Activated T-helper 1 cell treated with anti-CD3 and anti-CD28 coated beads, Interleukin-12 subunit alpha, Interleukin-12 subunit beta, Interleukin-2, Interleukin-4 antibody, amounts not matched to agents 30 ng/mL and 10 ng/mL and 1 ng/mL, durations not matched to agents 14 hours and 24 hours and 36 hours (primary cell): Measurements from ENCODE around the gene PPIL4. TPM values are rescaled to one million over a fixed set of nuclear protein-coding genes. Genes with fewer than 3 reads are reported as not detected.
"Not testable (repeated sequence)": the region's sequence is repeated elsewhere in the genome, so short reads cannot be mapped to it uniquely, and the experiment has no call there.

ENCODE experiments used
- DNase-seq: peaks from one replicate; pipeline ENCODE4 v3.0.0; 2021; ENCODE audit warnings: low spot score
- H3K27ac Mint-ChIP-seq: one replicate; pipeline ENCODE4 v1.8.0; 2021; ENCODE audit warnings: mild to moderate bottlenecking, mixed read lengths
- H3K27me3 Mint-ChIP-seq: one replicate; pipeline ENCODE4 v1.8.0; 2022; ENCODE audit warnings: mild to moderate bottlenecking, moderate library complexity, mixed read lengths; ENCODE audit not compliant: insufficient read depth
- H3K36me3 Mint-ChIP-seq: one replicate; pipeline ENCODE4 v1.8.0; 2021; ENCODE audit warnings: low read depth, mixed read lengths
- H3K4me1 Mint-ChIP-seq: one replicate; pipeline ENCODE4 v1.8.0; 2021; ENCODE audit warnings: low read depth, mixed read lengths
- H3K4me3 Mint-ChIP-seq: one replicate; pipeline ENCODE4 v1.8.0; 2021; ENCODE audit warnings: mild to moderate bottlenecking, moderate library complexity, mixed read lengths
- H3K9me3 Mint-ChIP-seq: one replicate; pipeline ENCODE4 v1.8.0; 2021; ENCODE audit warnings: mixed read lengths
- intact Hi-C: fragments of 100-400 bp; cut with micrococcal nuclease; formaldehyde crosslinking; loops from one replicate; pipeline ENCODE4 v1.15.1; 2024
- total RNA-seq: library from RNA; stranded (reverse); gene quantifications from 2 replicates; pipeline ENCODE4 v1.2.3, GENCODE V29; 2022

The PPIL4 gene
- total RNA-seq, 1 donor from 2014 or later = 25.0 TPM

DNA sequence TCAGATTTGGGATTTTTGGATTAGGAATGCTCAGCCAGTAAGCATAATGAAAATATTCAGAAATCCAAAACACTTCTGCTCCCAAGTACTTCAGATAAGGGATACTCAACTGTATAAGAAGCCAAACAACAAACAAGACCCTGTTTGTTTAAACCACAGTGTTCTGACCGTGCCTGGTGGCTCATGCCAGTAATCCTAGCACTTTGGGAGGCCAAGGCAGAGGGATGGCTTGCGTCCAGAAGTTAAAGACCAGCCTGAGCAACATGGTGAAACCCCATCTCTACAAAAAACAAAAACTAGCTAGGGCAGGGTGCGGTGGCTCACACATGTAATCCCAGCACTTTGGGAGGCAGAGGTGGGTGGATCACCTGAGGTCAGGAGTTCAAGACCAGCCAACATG lies 85.6 kb downstream of the PPIL4 start:
- H3K4me3 Mint-ChIP-seq, H3K27ac Mint-ChIP-seq, H3K27me3 Mint-ChIP-seq, H3K9me3 Mint-ChIP-seq, intact Hi-C loops, DNase-seq: not testable (repeated sequence)
- H3K36me3 Mint-ChIP-seq = peaks cover 56% of the 10 kb centered on the region
- H3K4me1 Mint-ChIP-seq = peaks cover 34% of the 10 kb centered on the region

- DNase-seq = no peak
- no peaks in the 10 kb centered on the region for H3K27me3 Mint-ChIP-seq
- H3K27ac Mint-ChIP-seq = no peak overlapping the region
- H3K4me1 Mint-ChIP-seq = peaks cover 36% of the 10 kb centered on the region
- intact Hi-C loops = no loop called here
- peaks cover 59% of the 10 kb centered on the region for H3K36me3 Mint-ChIP-seq
- no peaks in the 10 kb centered on the region for H3K9me3 Mint-ChIP-seq
- H3K4me3 Mint-ChIP-seq = no peak overlapping the region
Observed at GRCh38 chr6:149459761-149460160, 86.1 kb downstream of the PPIL4 start.

GRCh38 chr6:149458806-149459205 lies 87.0 kb downstream of the PPIL4 start:
- intact Hi-C loops = no loop called here
- no peak for DNase-seq
- no peaks in the 10 kb centered on the region for H3K9me3 Mint-ChIP-seq
- H3K4me1 Mint-ChIP-seq = peaks cover 27% of the 10 kb centered on the region
- no peaks in the 10 kb centered on the region for H3K27me3 Mint-ChIP-seq
- peak overlapping the region; percentile 44 for H3K27ac Mint-ChIP-seq
- H3K36me3 Mint-ChIP-seq = peaks cover 49% of the 10 kb centered on the region
- peak overlapping the region; percentile 9 for H3K4me3 Mint-ChIP-seq

- no peak for DNase-seq
- Mint-ChIP-seq H3K27ac (peak overlapping the region; percentile 34), H3K4me1 (peaks cover 24% of the 10 kb centered on the region), H3K36me3 (peaks cover 46% of the 10 kb centered on the region), H3K27me3 (no peaks in the 10 kb centered on the region), H3K9me3 (no peaks in the 10 kb centered on the region), H3K4me3 (no peak overlapping the region)
- intact Hi-C loops = no loop called here
Observed at GRCh38 chr6:149458196-149458595, 87.6 kb downstream of the PPIL4 start.

DNA sequence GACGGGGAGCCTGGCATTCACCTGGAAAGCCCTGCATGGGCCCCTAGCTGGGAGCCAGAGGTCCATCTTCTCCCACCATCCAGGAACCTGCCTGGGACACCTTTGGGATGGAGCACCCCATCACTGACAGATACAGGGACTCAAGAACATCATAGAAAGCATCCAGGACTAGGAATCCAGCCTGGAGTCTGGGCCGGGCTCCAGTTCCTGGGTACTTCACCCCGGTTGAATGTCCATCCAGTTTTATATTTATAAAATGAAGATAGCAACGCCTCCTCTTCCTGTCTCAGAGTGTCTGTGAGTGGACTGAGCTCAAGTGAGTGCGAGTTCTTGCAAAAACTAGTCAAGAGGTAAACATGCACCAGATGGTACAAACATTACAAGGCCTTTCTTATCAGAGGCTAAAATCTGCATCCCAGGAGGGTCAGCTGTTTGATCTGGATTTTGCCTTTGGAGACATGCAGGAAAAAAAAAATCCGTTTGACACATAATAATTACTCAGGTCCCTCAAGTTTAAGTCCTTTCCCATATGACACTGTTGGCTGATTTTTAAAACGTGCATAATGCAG lies 88.4 kb downstream of the PPIL4 start:
- Mint-ChIP-seq H3K27ac (peak overlapping the region; percentile 40), H3K9me3 (no peaks in the 10 kb centered on the region), H3K36me3 (peaks cover 40% of the 10 kb centered on the region), H3K4me1 (peaks cover 24% of the 10 kb centered on the region), H3K4me3 (no peak overlapping the region), H3K27me3 (no peaks in the 10 kb centered on the region)
- intact Hi-C loops = no loop called here
- no peak for DNase-seq

- H3K4me3 Mint-ChIP-seq = no peak overlapping the region
- no peaks in the 10 kb centered on the region for H3K27me3 Mint-ChIP-seq
- peaks cover 36% of the 10 kb centered on the region for H3K36me3 Mint-ChIP-seq
- intact Hi-C loops = no loop called here
- no peak overlapping the region for H3K27ac Mint-ChIP-seq
- H3K4me1 Mint-ChIP-seq = peaks cover 24% of the 10 kb centered on the region
- DNase-seq = no peak
- H3K9me3 Mint-ChIP-seq = no peaks in the 10 kb centered on the region
Observed at GRCh38 chr6:149456311-149457021, 89.4 kb downstream of the PPIL4 start.

GRCh38 chr6:149455031-149455732 lies 90.7 kb downstream of the PPIL4 start:
- intact Hi-C loops = loop anchor here (2.0 kb wide), 1 partner anchor 62 kb away; no protein-coding TSS in a partner anchor
- no peak overlapping the region for H3K4me3 Mint-ChIP-seq
- no peaks in the 10 kb centered on the region for H3K27me3 Mint-ChIP-seq
- H3K4me1 Mint-ChIP-seq = peaks cover 24% of the 10 kb centered on the region
- H3K27ac Mint-ChIP-seq = peak overlapping the region; percentile 8
- no peak for DNase-seq
- H3K9me3 Mint-ChIP-seq = no peaks in the 10 kb centered on the region
- peaks cover 33% of the 10 kb centered on the region for H3K36me3 Mint-ChIP-seq

Other genes starting within 250 kb of the PPIL4 start
- 154 and 157 TPM in 2 replicates for gene TAB2, start 228.3 kb downstream of the PPIL4 start, total RNA-seq
- gene SUMO4, start 145.8 kb downstream of the PPIL4 start, total RNA-seq = 11.6 and 12.0 TPM in 2 replicates
- 94.7 and 96.7 TPM in 2 replicates for gene ZC3H12D, start 61.0 kb downstream of the PPIL4 start, total RNA-seq
- gene GINM1, start 20.3 kb upstream of the PPIL4 start, total RNA-seq = 15.4 and 18.6 TPM in 2 replicates
- 20.8 and 22.1 TPM in 2 replicates for gene KATNA1, start 102.7 kb upstream of the PPIL4 start, total RNA-seq
- 33.1 and 34.0 TPM in 2 replicates for gene LATS1, start 172.1 kb upstream of the PPIL4 start, total RNA-seq
- gene NUP43, start 200.5 kb upstream of the PPIL4 start, total RNA-seq = 81.3 and 90.5 TPM in 2 replicates
- 88.8 and 92.3 TPM in 2 replicates for gene PCMT1, start 203.7 kb upstream of the PPIL4 start, total RNA-seq